RWPE2 (cell line): ENCODE measurements around the gene SMARCA4.
A peak's percentile ranks its signal among the peaks of the same experiment; 100 is the strongest.
"Not testable (repeated sequence)": the region's sequence is repeated elsewhere in the genome, so short reads cannot be mapped to it uniquely, and the experiment has no call there.

Experiments
- ATAC-seq: fragments of 200-7000 bp; cut with Tn5 transposase; 3 replicates; pipeline ENCODE4 v1.9.1; 2021; ENCODE audit warnings: low read depth
- DNase-seq: peaks from one replicate; pipeline ENCODE4 v3.0.0-alpha.2; 2020; ENCODE audit warnings: low spot score
- H3K27ac ChIP-seq: fragments of 450-650 bp; 2 replicates; pipeline ENCODE4 v1.5.1; 2017; ENCODE audit warnings: mild to moderate bottlenecking; ENCODE audit not compliant: poor library complexity, severe bottlenecking
- H3K27me3 ChIP-seq: fragments of 250-450 bp; sonication (Bioruptor Pico); 2 replicates; pipeline ENCODE4 v1.5.1; 2021; ENCODE audit warnings: mild to moderate bottlenecking, moderate library complexity; ENCODE audit not compliant: insufficient read depth, poor library complexity, severe bottlenecking
- H3K36me3 ChIP-seq: fragments of 250-450 bp; sonication (Bioruptor Pico); 2 replicates; pipeline ENCODE4 v1.5.1; 2020; ENCODE audit warnings: low read depth, mild to moderate bottlenecking, moderate library complexity
- H3K4me1 ChIP-seq: fragments of 250-450 bp; sonication (Bioruptor Pico); 2 replicates; pipeline ENCODE4 v1.5.1; 2021; ENCODE audit warnings: mild to moderate bottlenecking, moderate library complexity; ENCODE audit not compliant: insufficient read depth, poor library complexity, severe bottlenecking
- H3K4me3 ChIP-seq: fragments of 250-450 bp; sonication (Bioruptor Pico); 2 replicates; pipeline ENCODE4 v1.5.1; 2021; ENCODE audit warnings: mild to moderate bottlenecking, moderate library complexity; ENCODE audit not compliant: severe bottlenecking
- H3K9me3 ChIP-seq: fragments of 250-450 bp; sonication (Bioruptor Pico); 2 replicates; pipeline ENCODE4 v1.5.1; 2021; ENCODE audit warnings: mild to moderate bottlenecking, moderate library complexity; ENCODE audit not compliant: severe bottlenecking
- TF ChIP-seq, protein P1 (sequence below): fragments of 450-650 bp; IDR thresholded peaks from one replicate; pipeline ENCODE4 v1.5.1; 2017; ENCODE audit warnings: mild to moderate bottlenecking, moderate library complexity; ENCODE audit not compliant: poor library complexity, severe bottlenecking

Gene SMARCA4

DNA sequence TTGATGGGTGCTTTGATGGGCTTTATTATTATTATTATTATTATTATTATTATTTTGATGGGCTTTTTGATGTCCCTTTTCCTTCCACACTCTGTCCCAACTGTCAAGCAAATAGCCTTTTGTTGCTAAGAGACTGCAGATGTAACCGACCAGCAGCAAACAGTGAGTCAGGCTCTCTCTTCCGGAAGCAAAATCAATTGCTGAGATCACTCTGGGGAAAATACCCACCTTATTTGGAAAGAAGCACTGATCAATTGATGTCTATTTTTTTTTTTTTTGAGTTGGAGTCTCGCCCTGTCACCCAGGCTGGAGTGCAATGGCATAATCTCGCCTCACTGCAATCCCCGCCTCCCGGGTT, 131.3 kb downstream of the SMARCA4 start:
- ATAC-seq: no peak
- no peak for DNase-seq
- Histone ChIP-seq H3K27ac (peak overlapping the region; percentile 97), H3K27me3 (no peaks in the 10 kb centered on the region), H3K4me1 (peaks cover 49% of the 10 kb centered on the region), H3K36me3 (peaks cover 74% of the 10 kb centered on the region), H3K4me3 (peak overlapping the region; percentile 78), H3K9me3 (no peaks in the 10 kb centered on the region)
- TF ChIP-seq, protein P1, sequence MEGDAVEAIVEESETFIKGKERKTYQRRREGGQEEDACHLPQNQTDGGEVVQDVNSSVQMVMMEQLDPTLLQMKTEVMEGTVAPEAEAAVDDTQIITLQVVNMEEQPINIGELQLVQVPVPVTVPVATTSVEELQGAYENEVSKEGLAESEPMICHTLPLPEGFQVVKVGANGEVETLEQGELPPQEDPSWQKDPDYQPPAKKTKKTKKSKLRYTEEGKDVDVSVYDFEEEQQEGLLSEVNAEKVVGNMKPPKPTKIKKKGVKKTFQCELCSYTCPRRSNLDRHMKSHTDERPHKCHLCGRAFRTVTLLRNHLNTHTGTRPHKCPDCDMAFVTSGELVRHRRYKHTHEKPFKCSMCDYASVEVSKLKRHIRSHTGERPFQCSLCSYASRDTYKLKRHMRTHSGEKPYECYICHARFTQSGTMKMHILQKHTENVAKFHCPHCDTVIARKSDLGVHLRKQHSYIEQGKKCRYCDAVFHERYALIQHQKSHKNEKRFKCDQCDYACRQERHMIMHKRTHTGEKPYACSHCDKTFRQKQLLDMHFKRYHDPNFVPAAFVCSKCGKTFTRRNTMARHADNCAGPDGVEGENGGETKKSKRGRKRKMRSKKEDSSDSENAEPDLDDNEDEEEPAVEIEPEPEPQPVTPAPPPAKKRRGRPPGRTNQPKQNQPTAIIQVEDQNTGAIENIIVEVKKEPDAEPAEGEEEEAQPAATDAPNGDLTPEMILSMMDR: no peak

- Histone ChIP-seq H3K4me3 (no peak overlapping the region), H3K27me3 (no peaks in the 10 kb centered on the region), H3K36me3 (peaks cover 90% of the 10 kb centered on the region), H3K4me1 (peaks cover 58% of the 10 kb centered on the region), H3K9me3 (no peaks in the 10 kb centered on the region), H3K27ac (peak overlapping the region; percentile 97)
- ATAC-seq: no peak
- no peak for DNase-seq
- TF ChIP-seq, protein P1: no peak
Observed at GRCh38 chr19:11093689-11094238, 132.9 kb downstream of the SMARCA4 start.

DNA sequence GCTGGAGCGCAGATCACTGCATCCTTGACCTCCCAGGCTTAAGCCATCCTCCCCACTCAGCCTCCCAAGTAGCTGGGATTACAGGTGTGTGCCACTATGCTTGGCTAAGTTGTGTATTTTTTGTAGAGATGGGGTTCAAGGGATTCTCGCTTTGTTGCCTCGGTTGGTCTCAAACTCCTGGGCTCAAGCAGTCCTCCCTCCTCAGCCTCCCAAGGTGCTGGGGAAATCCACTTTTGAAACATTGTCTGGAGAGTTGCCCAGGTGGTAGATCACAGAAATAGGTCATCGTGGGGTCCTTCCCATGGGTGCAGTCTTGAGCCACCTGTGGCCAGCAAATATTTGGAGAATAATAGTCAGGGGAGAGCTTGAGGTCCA, 133.7 kb downstream of the SMARCA4 start:
- peak overlapping the region; percentile 97 for H3K27ac ChIP-seq
- H3K27me3 ChIP-seq: no peaks in the 10 kb centered on the region
- peaks cover 96% of the 10 kb centered on the region for H3K36me3 ChIP-seq
- DNase-seq (no peak), ATAC-seq (no peak)
- no peak overlapping the region for H3K4me3 ChIP-seq
- no peaks in the 10 kb centered on the region for H3K9me3 ChIP-seq
- peaks cover 61% of the 10 kb centered on the region for H3K4me1 ChIP-seq
- TF ChIP-seq, protein P1: no peak

- TF ChIP-seq, protein P1: no peak
Observed at GRCh38 chr19:11096210-11096841, 135.5 kb downstream of the SMARCA4 start.

GRCh38 chr19:11097367-11097766, 136.5 kb downstream of the SMARCA4 start:
- not testable (repeated sequence) for DNase-seq, ATAC-seq, H3K27me3 ChIP-seq, H3K9me3 ChIP-seq, H3K4me3 ChIP-seq
- H3K27ac ChIP-seq: peak overlapping the region; percentile 97
- H3K36me3 ChIP-seq: peaks cover 97% of the 10 kb centered on the region
- peaks cover 61% of the 10 kb centered on the region for H3K4me1 ChIP-seq

More at GRCh38 chr19:11096210-11096841, 135.5 kb downstream of the SMARCA4 start:
- ATAC-seq (0 out of 3 replicates have a peak, but pooled peaks have one; percentile 0), DNase-seq (no peak)
- H3K4me1 ChIP-seq: peaks cover 61% of the 10 kb centered on the region
- H3K27me3 ChIP-seq: no peaks in the 10 kb centered on the region
- no peaks in the 10 kb centered on the region for H3K9me3 ChIP-seq
- H3K36me3 ChIP-seq: peaks cover 97% of the 10 kb centered on the region
- peak overlapping the region; percentile 97 for H3K27ac ChIP-seq
- no peak overlapping the region for H3K4me3 ChIP-seq
